ENCODE measurements around the gene SRGAP1. TPM values are rescaled to one million over a fixed set of nuclear protein-coding genes. Genes with fewer than 3 reads are reported as not detected.
"Not testable (repeated sequence)": the region's sequence is repeated elsewhere in the genome, so short reads cannot be mapped to it uniquely, and the experiment has no call there.

Gene SRGAP1
- polyA plus RNA-seq, 4 donors, result 13.1 to 26.5 (median 21.6) TPM

DNA sequence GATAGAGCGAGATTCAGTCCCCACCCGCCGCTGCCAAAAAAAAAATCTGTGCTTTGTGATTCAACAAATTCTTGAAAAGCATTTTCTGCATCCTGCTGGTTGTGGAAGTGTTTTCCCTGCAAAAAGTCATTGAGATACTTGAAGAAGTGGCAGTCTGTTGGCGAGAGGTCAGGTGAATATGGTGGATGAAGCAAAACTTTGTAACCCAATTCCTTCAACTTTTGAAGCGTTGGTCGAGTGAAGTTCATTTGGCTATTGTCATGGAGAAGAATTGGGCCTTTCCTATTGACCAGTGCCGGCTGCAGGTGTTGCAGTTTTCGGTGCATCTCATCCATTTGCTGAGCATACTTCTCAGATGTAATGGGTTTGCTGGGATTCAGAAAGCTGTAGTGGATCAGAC, 20.9 kb downstream of the SRGAP1 start:
- DNase-seq (ENCODE audit: low read depth in 4 of 4, low spot score in 3 of 4), result no peak

DNA sequence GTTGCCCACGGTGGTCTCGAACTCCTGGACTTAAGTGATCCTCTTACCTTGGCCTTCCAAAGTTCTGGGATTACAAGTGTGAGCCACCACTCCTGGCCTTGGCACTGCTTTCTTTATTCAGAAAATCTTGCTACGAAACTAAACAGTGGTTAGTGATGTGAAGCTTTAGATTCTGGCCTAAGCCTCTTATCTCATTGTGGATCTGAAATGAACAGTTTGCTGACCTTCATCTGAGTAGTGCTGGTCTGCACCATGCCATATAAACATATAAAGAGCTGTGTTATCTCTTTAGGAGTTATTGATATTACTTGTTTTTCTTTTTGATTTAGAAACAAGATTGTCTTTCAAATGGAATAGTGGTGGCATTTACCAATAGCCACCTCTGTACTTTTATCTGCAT, 22.6 kb downstream of the SRGAP1 start:
- DNase-seq (ENCODE audit: low read depth in 4 of 4, low spot score in 3 of 4), result no peak

DNA sequence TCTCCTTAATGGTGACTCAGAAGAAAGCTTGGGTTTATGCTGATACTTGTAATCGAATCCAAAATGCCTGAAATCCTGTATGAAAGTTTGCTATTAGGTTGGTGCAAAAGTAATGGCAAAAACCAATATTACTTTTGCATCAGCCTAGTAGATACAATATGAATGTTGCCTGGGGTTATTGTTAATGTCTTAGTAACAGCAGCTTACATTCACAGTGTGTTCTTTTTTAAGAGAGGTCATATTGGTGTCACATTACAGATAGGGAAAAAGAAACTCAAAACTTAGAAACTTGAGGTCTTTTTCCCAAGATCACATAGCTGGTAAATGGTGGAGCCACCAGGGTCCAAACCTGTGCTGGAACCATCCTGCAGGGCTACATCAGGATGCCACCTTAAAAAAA, 25.2 kb downstream of the SRGAP1 start:
- DNase-seq (ENCODE audit: low read depth in 4 of 4, low spot score in 3 of 4), result no peak

DNA sequence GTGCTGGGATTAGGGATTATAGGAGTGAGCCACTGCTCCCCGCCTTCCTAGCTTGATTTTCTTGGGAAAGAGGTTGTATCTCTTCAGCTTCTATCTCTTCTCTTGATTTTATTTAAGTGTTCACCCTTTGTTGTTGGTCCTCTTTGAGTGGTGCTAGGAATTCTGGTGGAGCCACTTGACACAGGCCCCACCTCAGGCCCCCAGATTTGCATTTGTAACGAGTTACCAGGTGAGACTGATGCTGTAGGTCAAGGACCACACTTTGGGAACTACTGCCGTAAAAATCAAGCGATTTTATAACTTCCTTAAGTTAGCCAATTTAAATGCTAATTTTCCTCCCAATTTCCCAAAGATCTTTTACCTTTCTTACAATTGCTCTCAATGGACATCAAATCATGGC, 26.3 kb downstream of the SRGAP1 start:
- no peak for DNase-seq (ENCODE audit: low read depth in 4 of 4, low spot score in 3 of 4)

DNA sequence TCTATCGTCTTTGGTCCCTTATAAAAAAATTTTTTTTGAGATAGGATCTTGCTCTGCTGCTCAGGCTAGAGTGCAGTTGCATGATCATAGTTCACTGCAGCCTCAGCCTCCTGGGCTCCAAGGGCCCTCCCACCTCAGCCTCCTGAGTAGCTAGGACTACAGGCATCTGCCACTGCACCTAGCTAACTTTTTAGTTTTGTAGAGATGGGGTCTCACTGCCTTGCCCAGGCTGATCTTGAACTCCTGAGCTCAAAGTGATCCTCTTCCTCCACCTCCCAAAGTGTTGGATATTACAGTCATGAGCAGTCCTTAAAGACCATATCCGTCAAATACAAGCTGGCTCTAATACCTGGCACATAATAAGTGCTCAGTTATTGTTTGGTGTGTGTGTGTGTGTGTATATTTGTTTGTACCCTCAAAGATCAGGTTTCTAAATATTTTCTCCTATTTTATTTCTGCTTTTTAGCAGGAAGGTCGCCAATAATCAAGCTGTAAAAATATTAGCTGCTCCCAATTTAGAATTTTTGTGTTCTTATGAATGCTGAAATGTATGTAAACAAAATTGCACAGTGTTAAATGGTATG, 30.5 kb downstream of the SRGAP1 start:
- no peak for DNase-seq (ENCODE audit: low read depth in 4 of 4, low spot score in 3 of 4)

DNA sequence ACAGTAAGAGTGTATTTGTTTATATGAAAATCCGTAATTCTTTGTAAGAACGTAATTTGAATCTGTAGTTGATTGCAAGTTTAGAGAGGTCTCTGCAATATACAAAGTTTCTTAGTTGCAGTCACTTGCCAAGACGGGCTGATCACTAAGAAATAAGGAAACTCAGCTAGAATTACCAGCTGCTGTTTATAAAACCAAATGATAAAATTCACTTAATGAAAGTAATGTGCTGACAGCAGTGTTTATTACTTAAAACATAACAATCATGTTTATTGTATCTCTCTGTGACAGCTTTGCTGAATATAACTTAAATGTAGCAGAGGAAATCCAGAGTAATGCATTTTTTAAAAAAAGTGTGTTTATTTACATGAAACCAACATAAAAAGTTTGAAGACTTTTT, 31.2 kb downstream of the SRGAP1 start:
- DNase-seq (ENCODE audit: low read depth in 4 of 4, low spot score in 3 of 4), result no peak

DNA sequence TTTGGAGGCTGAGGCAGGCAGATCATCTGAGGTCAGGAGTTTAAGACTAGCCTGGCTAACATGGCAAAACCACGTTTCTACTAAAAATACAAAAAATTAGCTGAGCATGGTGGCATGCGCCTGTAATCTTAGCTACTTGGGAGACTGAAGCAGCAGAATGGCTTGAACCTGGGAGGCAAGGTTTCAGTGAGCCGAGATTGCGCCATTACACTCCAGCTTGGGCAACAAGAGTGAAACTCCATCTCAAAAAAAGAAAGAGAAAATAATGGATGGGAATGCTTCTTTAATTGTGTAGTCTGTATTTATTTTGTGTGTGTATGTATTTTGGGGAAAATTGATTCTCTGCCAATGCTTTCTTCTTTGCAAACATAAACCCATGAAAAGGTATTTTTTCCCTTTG, 32.5 kb downstream of the SRGAP1 start:
- no peak for DNase-seq (ENCODE audit: low read depth in 4 of 4, low spot score in 3 of 4)

DNA sequence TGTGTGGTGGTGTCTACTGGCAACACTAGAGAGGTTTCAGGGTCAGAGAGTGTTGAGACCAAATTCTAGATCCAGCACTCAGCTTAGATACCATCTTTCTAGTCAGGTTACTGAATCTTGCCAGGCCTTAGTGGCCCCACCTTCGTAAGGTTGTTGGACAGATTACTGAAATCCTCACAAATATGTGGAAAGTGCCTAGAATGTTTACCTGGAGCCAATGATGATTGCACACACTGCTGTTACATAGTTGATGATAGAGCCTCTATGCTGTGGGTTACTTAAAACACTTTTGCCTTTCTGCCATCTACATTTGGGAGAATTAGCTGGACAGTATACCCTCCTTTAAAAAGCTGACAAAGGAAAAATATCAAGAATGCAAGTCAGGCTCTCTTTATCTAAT, 33.2 kb downstream of the SRGAP1 start:
- DNase-seq (ENCODE audit: low read depth in 4 of 4, low spot score in 3 of 4), result no peak

DNA sequence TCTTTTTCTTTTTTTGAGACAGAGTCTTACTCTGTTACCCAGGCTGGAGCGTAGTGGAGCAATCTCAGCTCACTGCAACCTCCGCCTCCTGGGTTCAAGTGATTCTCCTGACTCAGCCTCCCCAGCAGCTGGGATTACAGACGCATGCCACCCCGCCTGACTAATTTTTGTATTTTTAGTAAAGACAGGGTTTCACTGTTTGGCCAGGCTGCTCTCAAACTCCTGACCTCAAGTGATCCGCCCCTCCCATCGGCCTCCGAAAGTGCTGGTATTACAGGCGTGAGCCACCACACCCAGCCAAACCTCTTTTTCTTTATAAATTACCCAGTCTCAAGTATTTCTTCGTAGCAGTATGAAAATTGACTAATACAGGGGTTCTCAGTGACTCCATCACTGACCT, 35.7 kb downstream of the SRGAP1 start:
- DNase-seq (ENCODE audit: low read depth in 4 of 4, low spot score in 3 of 4), result not testable (repeated sequence)

DNA sequence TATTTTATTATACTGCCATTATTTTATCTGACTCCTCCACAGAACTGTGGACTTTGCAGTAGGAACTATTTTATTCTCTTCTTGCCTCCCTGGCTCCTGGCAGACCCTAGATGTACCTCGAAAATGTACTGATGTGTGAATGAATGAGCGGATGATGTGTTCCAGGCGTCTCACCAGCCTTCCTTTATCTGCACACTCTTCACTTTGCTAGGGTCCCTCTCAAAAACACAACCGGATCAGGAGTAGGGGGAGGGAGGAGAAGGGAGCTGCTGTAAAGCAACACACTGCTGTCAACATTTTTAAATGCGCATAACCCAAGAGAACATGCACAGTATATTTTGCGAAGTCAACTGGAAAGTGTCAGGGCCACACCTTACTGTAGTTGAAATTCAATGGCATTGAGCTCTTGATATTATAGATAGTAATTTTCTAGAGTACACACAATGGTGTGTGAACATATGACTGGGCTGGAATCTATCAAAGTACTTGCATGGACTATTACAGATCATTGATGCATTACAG, 36.3 kb downstream of the SRGAP1 start:
- no peak for DNase-seq (ENCODE audit: low read depth in 4 of 4, low spot score in 3 of 4)

DNA sequence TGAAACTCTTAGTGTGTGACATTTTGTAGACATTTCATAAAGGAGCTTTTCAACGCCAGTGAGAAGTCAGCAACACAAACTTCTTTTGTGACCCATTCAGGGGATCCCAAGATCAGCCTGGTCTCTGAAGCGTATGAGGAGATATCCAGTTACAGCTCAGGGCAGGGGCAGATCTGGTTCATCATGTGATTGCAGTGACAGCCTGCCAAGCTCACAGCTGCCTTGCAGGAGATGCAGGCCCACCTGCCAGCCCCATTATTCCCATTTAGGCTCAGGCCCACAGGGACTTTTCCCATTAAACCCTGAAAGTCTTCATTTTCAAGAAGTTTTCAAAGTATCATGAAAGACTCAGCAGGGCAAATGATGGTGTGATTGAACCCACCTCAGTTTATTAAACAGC, 38.3 kb downstream of the SRGAP1 start:
- DNase-seq (ENCODE audit: low read depth in 4 of 4, low spot score in 3 of 4), result peak in 3 of 4 donors; percentile 31 to 66 (median 42)

DNA sequence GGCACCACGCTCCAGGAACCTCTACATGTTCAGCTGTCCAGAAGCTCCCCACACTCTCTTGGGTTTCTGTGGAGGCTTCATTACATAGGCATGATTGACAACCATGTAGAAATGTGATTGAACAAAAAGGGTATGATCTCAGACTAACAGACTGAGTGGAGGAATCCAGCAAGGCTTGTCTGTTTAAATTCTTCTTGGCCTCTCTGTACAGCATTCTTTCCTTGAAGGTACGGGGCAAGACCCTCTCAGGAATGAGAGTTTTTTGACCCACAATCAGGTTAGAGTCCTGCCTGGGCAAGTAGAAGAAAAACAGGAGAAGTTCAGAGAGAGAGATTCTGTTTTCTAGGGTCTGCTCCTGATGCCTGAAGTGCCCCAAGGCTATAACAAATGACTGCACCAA, 40.9 kb downstream of the SRGAP1 start:
- no peak for DNase-seq (ENCODE audit: low read depth in 4 of 4, low spot score in 3 of 4)

DNA sequence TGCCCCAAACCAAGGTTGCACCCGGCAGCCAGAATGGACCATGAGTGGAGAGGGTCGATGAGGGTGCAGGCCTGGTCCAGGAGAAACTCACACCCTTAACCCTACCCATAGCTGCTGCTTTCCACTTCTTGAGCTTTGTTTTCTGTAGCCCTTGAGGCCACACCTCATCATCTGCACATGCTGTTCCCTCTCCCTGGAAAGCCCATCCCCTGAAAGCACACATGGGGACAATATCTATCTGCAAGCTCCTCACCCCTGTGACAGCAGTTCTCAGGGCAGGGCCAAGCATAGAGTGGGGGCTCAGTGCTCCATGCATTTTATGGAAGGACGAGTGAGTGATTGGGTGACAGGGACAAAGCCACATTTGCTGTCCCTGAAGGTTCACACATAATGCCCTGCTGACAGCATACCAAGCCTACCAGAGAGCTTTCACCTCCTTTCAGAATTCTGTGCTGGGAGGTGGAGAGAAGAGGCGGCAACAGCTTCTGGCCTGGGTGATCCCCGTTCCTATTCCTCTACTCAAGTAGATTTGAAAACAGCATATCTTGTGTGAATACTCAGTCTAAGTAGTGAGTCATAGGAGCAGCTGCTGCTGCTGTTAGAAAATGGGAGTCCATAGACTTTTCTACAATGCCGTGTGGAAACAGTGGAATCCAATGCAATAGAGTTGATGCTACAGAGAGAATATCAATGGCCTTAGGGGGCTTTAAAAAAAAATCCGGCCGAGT, 44.6 kb downstream of the SRGAP1 start:
- no peak for DNase-seq (ENCODE audit: low read depth in 4 of 4, low spot score in 3 of 4)

DNA sequence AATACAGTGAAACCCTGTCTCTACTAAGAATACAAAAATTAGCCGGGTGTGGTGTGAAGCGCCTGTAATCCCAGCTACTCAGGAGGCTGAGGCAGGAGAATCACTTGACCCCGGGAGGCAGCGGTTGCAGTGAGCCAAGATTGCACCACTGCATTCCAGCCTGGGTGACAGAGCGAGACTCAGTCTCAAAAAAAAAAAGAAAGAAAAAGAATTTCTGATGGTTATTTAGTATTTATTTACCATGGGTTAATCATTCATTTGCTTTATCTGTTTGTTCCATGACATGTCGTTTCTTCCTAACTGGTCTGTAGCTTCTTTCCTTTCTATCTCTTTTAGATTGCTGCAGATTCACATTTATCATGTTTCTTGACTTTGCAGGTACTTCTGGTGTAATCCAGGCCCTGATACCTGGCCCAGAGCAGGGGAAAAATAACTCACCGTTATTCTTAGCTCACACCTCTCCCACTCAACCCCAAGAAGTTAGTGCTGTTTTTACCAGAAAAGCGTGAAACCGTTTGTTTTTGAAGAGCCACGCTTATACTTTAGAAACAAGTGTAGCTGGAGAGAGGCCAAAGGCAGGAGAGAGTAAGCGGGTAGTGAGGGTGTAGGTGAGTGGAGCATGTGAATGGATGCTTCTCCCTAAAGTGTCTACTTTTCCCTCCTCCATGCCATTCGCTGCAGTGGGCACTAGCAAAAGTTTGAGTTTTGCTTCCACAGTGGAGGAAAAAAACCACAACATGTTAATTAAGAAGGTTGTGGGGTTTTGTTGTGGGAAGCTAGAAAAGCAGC, 45.4 kb downstream of the SRGAP1 start:
- no peak for DNase-seq (ENCODE audit: low read depth in 4 of 4, low spot score in 3 of 4)

DNA sequence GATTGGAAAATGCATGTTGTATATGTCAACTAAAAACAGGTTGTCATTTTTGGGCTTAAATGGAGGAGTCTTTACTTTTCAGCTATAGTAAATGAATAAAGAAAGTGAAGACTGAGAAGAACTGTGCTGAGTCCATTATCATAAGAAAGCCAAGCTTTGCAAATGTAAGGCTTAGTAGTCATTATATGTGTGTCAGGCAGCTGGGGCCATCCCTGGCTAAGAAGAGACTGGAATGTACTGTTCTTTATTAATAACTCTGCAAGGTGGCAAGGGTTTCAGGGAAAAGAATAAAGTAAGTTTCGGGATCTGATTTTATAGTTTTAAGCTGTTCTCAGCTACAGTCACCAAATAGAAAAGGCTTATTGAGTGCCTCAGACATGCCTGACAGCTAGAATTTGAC, 48.7 kb downstream of the SRGAP1 start:
- no peak for DNase-seq (ENCODE audit: low read depth in 4 of 4, low spot score in 3 of 4)

DNA sequence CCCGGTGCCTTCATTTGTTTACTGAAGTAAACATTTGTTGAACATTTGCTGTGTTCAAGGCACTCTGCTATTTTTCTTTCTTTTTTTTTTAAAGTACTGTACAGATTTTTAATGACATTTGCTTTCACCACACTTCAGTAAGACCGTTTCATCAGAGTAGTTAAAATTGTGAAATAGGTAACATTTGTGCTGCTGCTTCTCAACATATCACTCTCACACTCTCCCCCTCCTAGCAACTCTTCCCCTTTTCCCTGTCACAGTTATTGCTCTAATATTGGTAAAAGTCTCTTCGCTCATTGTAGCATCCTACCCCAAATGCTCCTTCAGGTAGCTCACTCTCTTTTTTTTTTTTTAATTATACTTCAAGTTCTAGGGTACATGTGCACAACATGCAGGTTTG, 49.6 kb downstream of the SRGAP1 start:
- no peak for DNase-seq (ENCODE audit: low read depth in 4 of 4, low spot score in 3 of 4)

DNA sequence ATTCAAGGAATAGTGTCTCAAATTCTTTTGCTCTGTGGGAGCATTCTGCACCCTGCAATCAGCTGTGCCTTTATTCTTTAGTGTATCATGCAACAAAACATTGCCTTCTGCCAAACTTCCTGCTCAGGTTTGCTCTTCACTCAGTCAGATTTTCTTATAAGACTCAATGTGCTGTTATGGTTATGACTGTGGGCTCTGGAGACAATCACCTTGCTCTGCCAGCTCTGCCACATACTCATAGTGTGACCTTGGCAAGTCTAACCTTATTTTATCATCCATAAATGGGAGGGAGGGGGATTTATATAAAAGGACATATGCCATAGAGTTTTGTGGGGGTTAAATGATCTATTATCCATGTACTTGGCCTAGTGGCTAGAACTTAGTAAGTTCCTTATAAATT, 51.3 kb downstream of the SRGAP1 start:
- no peak for DNase-seq (ENCODE audit: low read depth in 4 of 4, low spot score in 3 of 4)

DNA sequence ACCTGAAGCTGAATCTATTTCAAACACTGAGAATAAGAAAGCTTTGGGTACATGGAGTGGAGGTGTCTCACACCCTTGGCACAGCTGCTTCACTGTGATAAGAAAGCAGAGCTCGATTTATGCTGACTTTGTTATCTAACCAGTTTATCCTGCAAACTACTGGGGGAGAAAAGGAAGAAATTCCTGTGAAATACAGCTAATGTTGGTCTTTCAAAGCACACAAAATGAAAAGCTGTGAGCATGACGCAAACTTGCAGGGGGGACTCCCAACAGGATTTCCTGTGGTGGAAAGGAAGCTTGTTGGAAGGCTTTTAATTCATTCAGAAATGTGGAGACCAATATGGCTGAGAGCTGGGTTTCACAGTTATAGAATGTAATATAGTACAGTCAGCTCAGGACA, 53.4 kb downstream of the SRGAP1 start:
- DNase-seq (ENCODE audit: low read depth in 4 of 4, low spot score in 3 of 4), result no peak

DNA sequence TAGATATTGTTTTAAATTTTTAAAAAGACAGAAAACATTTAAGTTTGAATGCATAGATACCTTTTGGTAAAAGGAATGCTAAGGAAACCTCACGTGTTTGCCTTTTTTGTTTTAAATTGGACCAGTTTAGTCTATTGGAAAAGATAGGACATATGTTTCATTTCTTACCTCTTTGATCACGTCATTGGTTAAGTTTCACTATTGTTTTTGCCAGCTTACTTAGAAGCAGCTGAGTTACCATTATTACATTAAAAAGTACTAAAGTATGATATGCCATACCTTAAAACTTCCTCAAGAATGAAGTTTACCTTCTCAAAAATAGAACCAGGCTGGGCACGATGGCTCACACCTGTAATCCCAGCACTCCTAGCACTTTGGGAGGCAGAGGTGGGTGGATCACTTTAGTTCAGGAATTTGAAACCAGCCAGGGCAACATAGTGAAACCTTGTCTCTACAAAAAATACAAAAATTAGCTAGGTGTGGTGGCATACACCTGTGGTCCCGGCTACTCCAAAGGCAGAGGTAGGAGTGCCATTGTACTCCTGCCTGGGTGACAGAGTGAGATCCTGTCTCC, 54.4 kb downstream of the SRGAP1 start:
- no peak for DNase-seq (ENCODE audit: low read depth in 4 of 4, low spot score in 3 of 4)

DNA sequence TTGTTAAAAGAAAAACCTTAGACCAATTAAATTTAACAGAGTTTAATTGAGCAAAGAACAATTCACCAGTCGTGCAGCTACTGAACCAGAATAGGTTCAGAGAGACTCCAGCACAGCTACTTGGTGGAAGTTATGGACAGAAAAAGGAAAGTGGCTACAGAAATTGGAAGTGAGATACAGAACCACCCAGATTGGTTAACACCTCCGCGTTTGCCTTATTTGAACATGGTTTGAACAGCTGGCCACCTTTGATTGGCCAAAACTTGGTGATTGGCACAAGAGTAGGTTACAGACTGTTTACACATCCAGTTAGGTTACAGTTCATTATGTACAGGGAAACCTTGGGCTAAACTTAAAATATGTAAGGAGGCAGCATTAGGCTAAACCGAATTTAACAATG, 54.9 kb downstream of the SRGAP1 start:
- DNase-seq (ENCODE audit: low read depth in 4 of 4, low spot score in 3 of 4), result no peak
